ENCODE data around the gene AGPAT3. TPM values are rescaled to one million over a fixed set of nuclear protein-coding genes. Genes with fewer than 3 reads are reported as not detected.

AGPAT3 gene
- total and polyA plus RNA-seq, 2 donors (not counting 3 experiments of a cell fraction or from before 2014, with no cell fraction given): 39.9 to 76.7 TPM

DNA sequence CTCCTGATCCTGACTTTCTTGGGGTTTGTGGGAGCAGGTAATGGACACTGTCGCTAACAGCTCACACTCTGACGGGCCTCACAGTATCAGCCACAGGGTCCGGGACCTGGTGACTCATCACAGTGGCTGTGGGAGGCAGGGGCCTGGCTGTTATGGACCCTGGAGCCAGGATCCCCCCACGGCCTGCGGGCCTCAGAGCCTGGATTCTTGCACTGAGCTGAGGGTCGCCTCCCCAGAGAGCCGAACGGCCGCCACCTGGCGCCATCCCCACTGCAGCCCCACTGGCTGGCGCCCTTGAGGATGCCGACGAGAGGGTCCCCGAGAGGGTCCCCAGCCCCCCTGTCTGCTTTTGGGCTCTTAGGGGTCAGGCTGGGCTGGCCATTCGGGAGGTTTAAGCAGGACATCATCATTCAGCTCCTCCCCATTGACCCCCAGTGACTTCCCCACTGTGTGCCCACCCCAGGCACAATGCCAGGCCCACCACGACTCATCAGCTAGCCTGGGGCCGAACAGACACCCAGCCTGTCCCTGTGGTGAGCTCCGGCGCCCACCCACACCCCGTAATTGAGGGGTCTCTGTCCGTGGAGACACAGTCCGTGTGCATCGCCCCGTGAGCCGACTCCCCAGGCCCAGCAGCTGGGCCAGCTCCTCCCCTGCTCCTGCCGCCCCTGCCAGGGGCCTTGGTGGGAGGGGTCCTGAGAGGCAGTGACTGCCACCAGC, 116.3 kb downstream of the AGPAT3 start:
- intact Hi-C loops (cut with micrococcal nuclease): no loop called here
- Histone ChIP-seq H4K20me1 (replicated peaks; ENCODE audit: control insufficient read depth, extremely low read depth, insufficient read depth, low read length) (no peaks in the 10 kb centered on the region), H3K36me3 (ENCODE audit: control insufficient read depth in 2 of 2, extremely low read depth in 1 of 2, insufficient read depth in 2 of 2, low read length in 2 of 2) (peaks cover 0 to 10% of the 10 kb centered on the region in 2 experiments), H2AFZ (ENCODE audit: low read depth, low read length) (no peak overlapping the region), H3K79me2 (ENCODE audit: control insufficient read depth, insufficient read depth, low read length) (no peaks in the 10 kb centered on the region), H3K4me3 (replicated peaks in 1 of 3; ENCODE audit: insufficient read depth in 1 of 3, low read depth in 1 of 3, low read length in 3 of 3) (no peak overlapping the region), H3K9me1 (replicated peaks; ENCODE audit: control insufficient read depth, extremely low read depth, insufficient read depth, low read length) (no peaks in the 10 kb centered on the region), H3K4me2 (ENCODE audit: insufficient read depth, low read length) (no peak overlapping the region), H3K9ac (replicated peaks; ENCODE audit: extremely low read depth, insufficient read depth, low read length) (no peak overlapping the region), H3K9me3 (replicated peaks; ENCODE audit: control insufficient read depth, insufficient read depth, low read length) (no peaks in the 10 kb centered on the region), H3K27me3 (ENCODE audit: control insufficient read depth in 2 of 2, insufficient read depth in 2 of 2, low read length in 2 of 2) (peaks cover under 1 to 4% of the 10 kb centered on the region in 2 experiments), H3K27ac (ENCODE audit: insufficient read depth, low read depth, low read length) (no peak overlapping the region), H3K4me1 (ENCODE audit: control insufficient read depth, extremely low read depth, insufficient read depth, low read length) (no peaks in the 10 kb centered on the region)
- no peak for DNase-seq (ENCODE audit: low read depth, low spot score)
- POLR2A ChIA-PET: no interaction called here
- CTCF ChIA-PET: interaction anchor here (1.5 kb wide), 1 partner anchor 163 kb away, joined by 3 read pairs; no protein-coding TSS in a partner anchor
- dilution Hi-C loops (cut with MboI; ENCODE audit: extremely low pct_ligation_motif_present, low sequenced_read_pairs): no loop called here
- BruUV-seq (replicated peaks): no TSS peak
- TF ChIP-seq, protein P1, sequence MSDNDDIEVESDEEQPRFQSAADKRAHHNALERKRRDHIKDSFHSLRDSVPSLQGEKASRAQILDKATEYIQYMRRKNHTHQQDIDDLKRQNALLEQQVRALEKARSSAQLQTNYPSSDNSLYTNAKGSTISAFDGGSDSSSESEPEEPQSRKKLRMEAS (IDR thresholded peaks at IDR 0.05; ENCODE audit: insufficient read depth, insufficient read length): no peak
- TF ChIP-seq MYC (IDR thresholded peaks at IDR 0.05; ENCODE audit: low read depth, low read length) (no peak), POLR2A (IDR thresholded peaks at IDR 0.05; ENCODE audit: low read depth, low read length) (no peak), POLR2AphosphoS5 (IDR thresholded peaks at IDR 0.05; ENCODE audit: insufficient read depth, low read depth, low read length) (no peak), JUN (IDR thresholded peaks at IDR 0.05; ENCODE audit: borderline replicate concordance, insufficient read depth, insufficient read length, low read depth) (no peak)
- TF ChIP-seq, protein P2, sequence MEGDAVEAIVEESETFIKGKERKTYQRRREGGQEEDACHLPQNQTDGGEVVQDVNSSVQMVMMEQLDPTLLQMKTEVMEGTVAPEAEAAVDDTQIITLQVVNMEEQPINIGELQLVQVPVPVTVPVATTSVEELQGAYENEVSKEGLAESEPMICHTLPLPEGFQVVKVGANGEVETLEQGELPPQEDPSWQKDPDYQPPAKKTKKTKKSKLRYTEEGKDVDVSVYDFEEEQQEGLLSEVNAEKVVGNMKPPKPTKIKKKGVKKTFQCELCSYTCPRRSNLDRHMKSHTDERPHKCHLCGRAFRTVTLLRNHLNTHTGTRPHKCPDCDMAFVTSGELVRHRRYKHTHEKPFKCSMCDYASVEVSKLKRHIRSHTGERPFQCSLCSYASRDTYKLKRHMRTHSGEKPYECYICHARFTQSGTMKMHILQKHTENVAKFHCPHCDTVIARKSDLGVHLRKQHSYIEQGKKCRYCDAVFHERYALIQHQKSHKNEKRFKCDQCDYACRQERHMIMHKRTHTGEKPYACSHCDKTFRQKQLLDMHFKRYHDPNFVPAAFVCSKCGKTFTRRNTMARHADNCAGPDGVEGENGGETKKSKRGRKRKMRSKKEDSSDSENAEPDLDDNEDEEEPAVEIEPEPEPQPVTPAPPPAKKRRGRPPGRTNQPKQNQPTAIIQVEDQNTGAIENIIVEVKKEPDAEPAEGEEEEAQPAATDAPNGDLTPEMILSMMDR (IDR thresholded peaks at IDR 0.05; ENCODE audit: extremely low read depth in 1 of 2, insufficient read depth in 1 of 2, low read depth in 1 of 2, low read length in 2 of 2): no peak
- FAIRE-seq: no peak
